ENCODE data around the gene SLC9A9.

DNA sequence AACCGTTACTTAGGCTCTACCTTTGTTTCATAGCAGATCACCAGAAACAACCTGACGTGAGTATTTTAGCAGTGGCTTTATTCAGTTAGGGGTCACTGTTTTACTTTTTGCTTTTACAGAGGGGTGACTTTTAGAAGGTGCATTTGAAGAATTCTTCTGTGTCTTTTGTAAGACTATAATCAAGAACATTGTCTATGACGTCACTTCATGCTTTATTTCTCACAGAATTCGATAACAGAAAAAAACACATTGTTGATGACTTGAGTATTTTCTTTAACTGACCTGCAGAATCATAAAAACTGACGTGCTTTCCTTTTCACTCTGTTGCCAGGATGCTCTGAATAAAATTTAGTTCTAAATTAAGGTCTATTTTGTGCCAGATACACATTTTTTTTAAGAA lies 244.5 kb downstream of the SLC9A9 start:
- TF ChIP-seq, protein P1, sequence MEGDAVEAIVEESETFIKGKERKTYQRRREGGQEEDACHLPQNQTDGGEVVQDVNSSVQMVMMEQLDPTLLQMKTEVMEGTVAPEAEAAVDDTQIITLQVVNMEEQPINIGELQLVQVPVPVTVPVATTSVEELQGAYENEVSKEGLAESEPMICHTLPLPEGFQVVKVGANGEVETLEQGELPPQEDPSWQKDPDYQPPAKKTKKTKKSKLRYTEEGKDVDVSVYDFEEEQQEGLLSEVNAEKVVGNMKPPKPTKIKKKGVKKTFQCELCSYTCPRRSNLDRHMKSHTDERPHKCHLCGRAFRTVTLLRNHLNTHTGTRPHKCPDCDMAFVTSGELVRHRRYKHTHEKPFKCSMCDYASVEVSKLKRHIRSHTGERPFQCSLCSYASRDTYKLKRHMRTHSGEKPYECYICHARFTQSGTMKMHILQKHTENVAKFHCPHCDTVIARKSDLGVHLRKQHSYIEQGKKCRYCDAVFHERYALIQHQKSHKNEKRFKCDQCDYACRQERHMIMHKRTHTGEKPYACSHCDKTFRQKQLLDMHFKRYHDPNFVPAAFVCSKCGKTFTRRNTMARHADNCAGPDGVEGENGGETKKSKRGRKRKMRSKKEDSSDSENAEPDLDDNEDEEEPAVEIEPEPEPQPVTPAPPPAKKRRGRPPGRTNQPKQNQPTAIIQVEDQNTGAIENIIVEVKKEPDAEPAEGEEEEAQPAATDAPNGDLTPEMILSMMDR (conservative IDR thresholded peaks at IDR 0.05 in 1 of 2, IDR thresholded peaks at IDR 0.05 in 1 of 2; ENCODE audit: low read depth in 1 of 2, low read length in 2 of 2) = no peak
- TF ChIP-seq EZH2 (IDR thresholded peaks at IDR 0.05; ENCODE audit: low read length, missing control alignments) = no peak

Data from fibroblast of lung (primary cell).